ENCODE measurements around the gene CFAP126.

- TF ChIP-seq CTCF (IDR thresholded peaks at IDR 0.05) (peak in 2 of 7 experiments; percentile 12 to 18), POLR2AphosphoS5 (IDR thresholded peaks at IDR 0.05) (peak in 1 of 3 donors; percentile 9)
Measured at GRCh38 chr1:161367684-161368400, at the start of gene CFAP126.
